ENCODE results near the gene PLPPR3. TPM values are rescaled to one million over a fixed set of nuclear protein-coding genes. Genes with fewer than 3 reads are reported as not detected.

PLPPR3 gene
- total RNA-seq, 3 donors from 2014 or later = 0.19 TPM; not detected in 2

- TF ChIP-seq CTCF (IDR thresholded peaks at IDR 0.05) = no peak
- Histone ChIP-seq H3K36me3 (ENCODE audit: low read depth) (peaks cover 60% of the 10 kb centered on the region), H3K9me3 (no peaks in the 10 kb centered on the region), H3K4me1 (ENCODE audit: low read depth) (peaks cover 18% of the 10 kb centered on the region), H3K4me3 (no peak overlapping the region)
- DNase-seq (no peak), ATAC-seq (no peak)
- intact Hi-C loops (cut with DNase I, micrococcal nuclease) = no loop called here
Measured at GRCh38 chr19:805600-806550, 15.9 kb downstream of the PLPPR3 start.

- TF ChIP-seq CTCF (IDR thresholded peaks at IDR 0.05) = no peak
- Histone ChIP-seq H3K36me3 (ENCODE audit: low read depth) (peaks cover 56% of the 10 kb centered on the region), H3K9me3 (no peaks in the 10 kb centered on the region), H3K4me3 (no peak overlapping the region), H3K4me1 (ENCODE audit: low read depth) (peaks cover 25% of the 10 kb centered on the region)
- ATAC-seq (no peak), DNase-seq (no peak)
- intact Hi-C loops (cut with DNase I, micrococcal nuclease) = no loop called here
Measured at GRCh38 chr19:805166-805551, 16.6 kb downstream of the PLPPR3 start.

GRCh38 chr19:804419-805165 lies 17.2 kb downstream of the PLPPR3 start:
- Histone ChIP-seq H3K36me3 (ENCODE audit: low read depth) (peaks cover 52% of the 10 kb centered on the region), H3K9me3 (no peaks in the 10 kb centered on the region), H3K4me3 (no peak overlapping the region), H3K4me1 (ENCODE audit: low read depth) (peaks cover 31% of the 10 kb centered on the region)
- intact Hi-C loops (cut with DNase I, micrococcal nuclease) = no loop called here
- no peak for ATAC-seq
- no peak for TF ChIP-seq CTCF (IDR thresholded peaks at IDR 0.05)
- DNase-seq = no peak

- intact Hi-C loops (cut with DNase I, micrococcal nuclease) = no loop called here
- Histone ChIP-seq H3K36me3 (ENCODE audit: low read depth) (peaks cover 45% of the 10 kb centered on the region), H3K4me3 (no peak overlapping the region), H3K4me1 (ENCODE audit: low read depth) (peaks cover 38% of the 10 kb centered on the region), H3K9me3 (no peaks in the 10 kb centered on the region)
- ATAC-seq (no peak), DNase-seq (no peak)
- no peak for TF ChIP-seq CTCF (IDR thresholded peaks at IDR 0.05)
Measured at GRCh38 chr19:803686-804418, 17.9 kb downstream of the PLPPR3 start.

- H3K4me1 ChIP-seq (ENCODE audit: low read depth) = peaks cover 39% of the 10 kb centered on the region
- no peak overlapping the region for H3K4me3 ChIP-seq
- intact Hi-C loops (cut with DNase I, micrococcal nuclease) = no loop called here
- DNase-seq = no peak
- no peak for ATAC-seq
- TF ChIP-seq CTCF (IDR thresholded peaks at IDR 0.05) = no peak
- H3K9me3 ChIP-seq = no peaks in the 10 kb centered on the region
- peaks cover 39% of the 10 kb centered on the region for H3K36me3 ChIP-seq (ENCODE audit: low read depth)
Measured at GRCh38 chr19:803099-803561, 18.6 kb downstream of the PLPPR3 start.

Data from mucosa of descending colon (tissue), 3 donors.